ENCODE results near the gene INCENP.
"Not testable (repeated sequence)": the region's sequence is repeated elsewhere in the genome, so short reads cannot be mapped to it uniquely, and the experiment has no call there.

The INCENP gene

GRCh38 chr11:62172294-62172693, 48.5 kb downstream of the INCENP start:
- DNase-seq, result no peak

DNA sequence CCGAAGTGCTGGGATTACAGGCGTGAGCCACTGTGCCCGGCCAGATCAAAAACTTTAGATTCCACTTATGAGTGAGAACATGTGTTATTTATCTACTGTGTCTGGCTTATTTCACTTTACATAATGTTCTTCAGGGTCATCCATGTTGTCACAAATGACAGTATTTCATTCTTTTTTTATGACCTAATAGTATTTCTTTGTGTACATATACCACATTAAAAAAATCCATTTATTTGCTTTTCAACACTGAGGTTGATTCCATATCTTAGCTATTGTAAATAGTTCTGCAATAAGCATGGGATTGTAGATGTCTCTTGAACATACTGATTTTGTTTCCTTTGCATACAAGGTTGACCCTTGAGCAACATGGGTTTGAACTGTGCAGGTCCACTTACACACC, 53.0 kb downstream of the INCENP start:
- no peak for DNase-seq

DNA sequence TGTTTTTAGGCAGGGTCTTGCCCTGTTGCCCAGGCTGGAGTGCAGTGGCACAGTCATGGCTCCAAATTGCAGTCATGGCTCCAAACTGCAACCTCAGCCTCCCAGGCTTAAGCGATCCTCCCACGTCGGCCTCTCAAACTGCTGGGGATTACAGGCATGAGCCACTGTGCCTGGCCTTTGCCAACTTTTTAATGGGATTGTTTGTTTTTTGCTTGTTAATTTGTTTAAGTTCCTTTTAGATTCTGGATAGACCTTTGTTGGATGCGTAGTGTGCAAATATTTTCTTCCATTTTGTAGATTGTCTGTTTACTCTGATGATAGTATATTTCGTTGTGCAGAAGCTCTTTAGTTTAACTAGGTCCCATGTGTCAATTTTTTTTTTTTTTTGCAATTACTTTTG, 56.2 kb downstream of the INCENP start:
- no peak for DNase-seq

DNA sequence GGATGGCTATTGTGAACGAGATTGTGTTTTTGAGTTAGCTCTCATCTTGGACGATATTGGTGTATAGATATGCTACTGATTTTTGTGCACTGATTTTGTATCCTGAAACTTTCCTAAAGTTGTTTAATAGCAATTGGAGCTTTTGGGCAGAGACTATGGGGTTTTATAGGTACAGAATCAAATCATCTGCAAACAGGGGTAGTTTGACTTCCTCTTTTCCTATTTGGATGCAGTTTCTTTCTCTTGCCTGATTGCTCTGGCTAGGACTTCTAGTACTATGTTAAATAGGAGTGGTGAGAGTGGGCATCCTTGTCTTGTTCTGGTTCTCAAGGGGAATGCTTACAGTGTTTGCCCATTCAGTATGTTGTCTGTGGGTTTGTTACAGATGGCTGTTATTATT, 57.3 kb downstream of the INCENP start:
- no peak for DNase-seq

GRCh38 chr11:62182147-62182891, 58.5 kb downstream of the INCENP start:
- no peak for DNase-seq

DNA sequence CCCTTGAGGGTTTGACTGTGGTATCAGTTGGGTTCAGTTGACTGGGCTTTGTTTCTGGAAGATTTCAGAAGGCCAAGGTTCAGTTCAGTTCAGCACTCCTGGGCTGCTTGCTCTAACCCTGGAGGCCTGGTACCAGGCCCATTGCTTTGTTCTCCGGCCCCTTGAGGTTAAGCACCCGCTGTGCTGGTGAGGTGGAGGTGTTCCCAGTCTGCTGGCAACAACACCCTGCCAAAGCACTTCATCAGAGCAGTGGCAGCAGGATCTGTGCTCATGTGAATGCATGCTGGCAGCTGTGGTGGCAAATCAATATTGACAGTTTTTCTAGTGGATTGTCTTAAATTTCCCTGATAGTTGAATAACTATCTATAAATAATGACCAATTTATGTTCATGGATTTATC, 62.4 kb downstream of the INCENP start:
- DNase-seq, result no peak

DNA sequence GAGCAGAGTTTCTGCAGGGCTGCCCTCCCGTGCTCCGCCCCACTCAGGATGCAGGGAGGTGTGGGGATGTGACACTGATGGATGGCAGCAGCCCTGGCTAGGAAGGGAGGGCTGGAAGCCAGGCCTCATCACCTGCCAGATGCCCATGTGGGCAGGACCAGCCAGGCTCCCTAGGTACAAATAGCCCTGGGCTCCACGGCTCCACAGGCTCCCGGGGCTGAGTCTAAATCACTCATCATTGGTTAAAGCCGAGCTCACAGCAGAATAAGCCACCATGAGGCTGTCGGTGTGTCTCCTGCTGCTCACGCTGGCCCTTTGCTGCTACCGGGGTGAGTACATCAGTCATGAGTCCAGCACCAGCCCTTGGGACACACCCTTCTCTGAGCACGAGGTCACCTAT, 66.2 kb downstream of the INCENP start, which contains the start of gene SCGB1D1:
TSS of gene SCGB1D1 (plus strand) at position 206 of the 400 bp plus-strand sequence. CDS start at position 275, 69 bp downstream.
- no peak for DNase-seq

DNA sequence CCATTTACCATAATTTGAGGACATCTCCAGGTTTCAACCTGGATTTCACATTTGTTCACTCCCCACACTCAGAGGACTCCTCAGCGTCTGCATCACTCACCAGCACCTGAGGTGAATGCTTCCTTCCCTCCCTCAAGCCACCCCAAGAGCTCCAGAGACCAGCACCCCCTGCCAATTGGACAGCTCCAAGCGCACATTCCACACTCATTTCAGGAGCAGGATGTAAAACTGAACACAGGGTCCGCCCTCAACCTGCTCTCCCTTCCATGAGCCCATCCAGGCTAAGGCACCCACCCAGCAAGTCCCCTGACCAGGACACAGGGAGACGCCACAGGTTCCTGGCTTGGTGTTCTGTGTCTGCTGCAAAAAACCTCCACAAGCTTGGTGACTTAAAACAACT, 70.1 kb downstream of the INCENP start:
- no peak for DNase-seq

DNA sequence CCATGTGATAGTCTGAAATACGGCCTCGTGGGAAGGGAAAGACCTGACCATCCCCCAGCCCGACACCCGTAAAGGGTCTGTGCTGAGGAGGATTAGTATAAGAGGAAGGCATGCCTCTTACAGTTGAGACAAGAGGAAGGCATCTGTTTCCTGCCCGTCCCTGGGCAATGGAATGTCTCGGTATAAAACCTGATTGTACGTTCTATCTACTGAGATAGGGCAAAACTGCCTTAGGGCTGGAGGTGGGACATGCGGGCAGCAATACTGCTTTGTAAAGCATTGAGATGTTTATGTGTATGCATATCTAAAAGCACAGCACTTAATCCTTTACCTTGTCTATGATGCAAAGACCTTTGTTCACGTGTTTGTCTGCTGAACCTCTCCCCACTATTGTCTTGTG, 71.2 kb downstream of the INCENP start:
- not testable (repeated sequence) for DNase-seq

DNA sequence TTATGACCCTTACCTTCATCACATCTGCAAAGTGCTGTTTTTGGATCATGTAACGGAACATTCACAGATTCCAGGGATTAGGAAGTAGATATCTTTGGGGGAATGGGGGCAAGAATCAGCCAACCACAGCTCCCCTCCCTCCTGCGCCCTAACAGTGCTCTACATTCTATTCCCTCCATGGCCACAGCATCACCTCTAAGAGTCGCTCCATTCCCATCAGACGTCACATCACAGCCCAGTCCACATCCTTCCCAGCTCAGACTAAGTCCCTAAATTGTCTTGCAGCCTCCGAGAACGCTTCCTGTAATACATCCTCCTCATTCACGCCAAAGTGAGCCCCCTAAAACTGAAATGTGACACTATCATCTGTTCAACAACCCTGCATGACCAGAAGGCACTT, 72.1 kb downstream of the INCENP start:
- no peak for DNase-seq

DNA sequence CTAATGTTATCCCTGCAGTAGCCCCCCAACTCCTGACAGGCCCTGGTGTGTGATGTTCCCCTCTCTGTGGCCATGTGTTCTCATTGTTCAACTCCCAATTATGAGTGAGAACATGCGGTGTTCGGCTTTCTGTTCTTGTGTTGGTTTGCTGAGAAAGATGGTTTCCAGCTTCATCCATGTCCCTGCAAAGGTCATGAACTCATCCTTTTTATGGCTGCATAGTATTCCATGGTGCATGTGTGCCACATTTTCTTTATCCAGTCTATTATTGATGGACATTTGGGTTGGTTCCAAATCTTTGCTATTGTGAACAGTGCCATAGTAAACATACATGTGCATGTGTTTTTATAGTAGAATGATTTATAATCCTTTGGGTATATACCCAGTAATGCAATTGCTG, 73.6 kb downstream of the INCENP start:
- not testable (repeated sequence) for DNase-seq

GRCh38 chr11:62201376-62201775, 77.6 kb downstream of the INCENP start:
- no peak for DNase-seq
